ENCODE measurements around the gene CNTN5. TPM values are rescaled to one million over a fixed set of nuclear protein-coding genes. Genes with fewer than 3 reads are reported as not detected.
A peak's percentile ranks its signal among the peaks of the same experiment; 100 is the strongest.

Gene CNTN5
- total and polyA plus RNA-seq, 10 of the 15 experiments (the other 5 are each of a cell fraction or from before 2014, with no cell fraction given), result 0.01 TPM; not detected in 9

DNA sequence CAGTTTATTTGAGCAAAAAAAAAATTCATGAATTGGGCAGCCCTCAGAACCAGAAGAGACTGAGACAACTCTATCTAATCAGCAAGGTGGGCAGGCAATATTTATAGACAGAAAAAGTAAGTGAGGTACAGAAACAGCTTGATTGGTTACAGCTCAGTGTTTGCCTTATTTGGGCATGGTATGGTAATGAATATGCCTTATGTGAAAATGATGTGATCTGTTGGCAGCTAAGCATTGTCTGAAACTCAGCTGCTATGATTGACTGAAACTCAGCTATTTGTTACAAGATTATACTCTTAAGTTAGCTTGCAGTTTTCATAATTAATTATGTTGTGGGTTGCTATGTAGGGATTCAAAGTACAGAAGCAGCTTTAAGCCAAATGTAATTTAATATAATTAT, 127.6 kb downstream of the CNTN5 start:
- BruUV-seq (replicated peaks), result no TSS peak
- DNase-seq (ENCODE audit: low read depth, low spot score) (no peak), ATAC-seq (peak; percentile 63), FAIRE-seq (no peak)
- H3K79me2 ChIP-seq (ENCODE audit: control insufficient read depth, insufficient read depth, low read length), result no peaks in the 10 kb centered on the region
- CTCF ChIA-PET, result no interaction called here
- RAD21 ChIA-PET (ENCODE audit: unreplicated experiment), result no interaction called here
- no peak overlapping the region for H2AFZ ChIP-seq (ENCODE audit: control insufficient read depth, low read depth, low read length)
- TF ChIP-seq SRF (IDR thresholded peaks at IDR 0.05; ENCODE audit: low read depth in 2 of 2, low read length in 2 of 2), result peak; percentile 61 to 82
- TF ChIP-seq, protein P1, sequence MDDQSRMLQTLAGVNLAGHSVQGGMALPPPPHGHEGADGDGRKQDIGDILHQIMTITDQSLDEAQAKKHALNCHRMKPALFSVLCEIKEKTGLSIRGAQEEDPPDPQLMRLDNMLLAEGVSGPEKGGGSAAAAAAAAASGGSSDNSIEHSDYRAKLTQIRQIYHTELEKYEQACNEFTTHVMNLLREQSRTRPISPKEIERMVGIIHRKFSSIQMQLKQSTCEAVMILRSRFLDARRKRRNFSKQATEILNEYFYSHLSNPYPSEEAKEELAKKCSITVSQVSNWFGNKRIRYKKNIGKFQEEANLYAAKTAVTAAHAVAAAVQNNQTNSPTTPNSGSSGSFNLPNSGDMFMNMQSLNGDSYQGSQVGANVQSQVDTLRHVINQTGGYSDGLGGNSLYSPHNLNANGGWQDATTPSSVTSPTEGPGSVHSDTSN (IDR thresholded peaks at IDR 0.05; ENCODE audit: insufficient replicate concordance, low read depth, low read length), result no peak
- intact Hi-C loops (cut with micrococcal nuclease; ENCODE audit: unreplicated experiment) (no loop called here), in situ Hi-C loops (cut with MboI) (no loop called here)
- SMC1A ChIA-PET (ENCODE audit: uncharacterized antibody, unreplicated experiment), result interaction anchor here (0.8 kb wide), 1 partner anchor 16 kb away, joined by 3 read pairs; no protein-coding TSS in a partner anchor
- POLR2A ChIA-PET, result no interaction called here
- H3K27ac ChIP-seq (ENCODE audit: control insufficient read depth, insufficient read depth), result no peak overlapping the region
- H3K36me3 ChIP-seq (ENCODE audit: control insufficient read depth in 2 of 2, insufficient read depth in 2 of 2, low read length in 1 of 2), result no peaks in the 10 kb centered on the region
- no peaks in the 10 kb centered on the region for H3K4me1 ChIP-seq (ENCODE audit: control insufficient read depth, insufficient read depth, low read length)
- H4K20me1 ChIP-seq (ENCODE audit: control insufficient read depth, insufficient read depth), result no peaks in the 10 kb centered on the region
- no peaks in the 10 kb centered on the region for H3K27me3 ChIP-seq (replicated peaks in 1 of 2; ENCODE audit: control insufficient read depth in 2 of 2, insufficient read depth in 2 of 2, low read length in 1 of 2)
- H3K9ac ChIP-seq (ENCODE audit: control insufficient read depth, insufficient read depth, low read length), result no peak overlapping the region
- no peak overlapping the region for H3K4me2 ChIP-seq (ENCODE audit: control insufficient read depth, insufficient read depth)
- H3K4me3 ChIP-seq, result no peak overlapping the region
- H3K9me3 ChIP-seq (replicated peaks; ENCODE audit: control insufficient read depth, insufficient read depth, low read length), result no peaks in the 10 kb centered on the region

DNA sequence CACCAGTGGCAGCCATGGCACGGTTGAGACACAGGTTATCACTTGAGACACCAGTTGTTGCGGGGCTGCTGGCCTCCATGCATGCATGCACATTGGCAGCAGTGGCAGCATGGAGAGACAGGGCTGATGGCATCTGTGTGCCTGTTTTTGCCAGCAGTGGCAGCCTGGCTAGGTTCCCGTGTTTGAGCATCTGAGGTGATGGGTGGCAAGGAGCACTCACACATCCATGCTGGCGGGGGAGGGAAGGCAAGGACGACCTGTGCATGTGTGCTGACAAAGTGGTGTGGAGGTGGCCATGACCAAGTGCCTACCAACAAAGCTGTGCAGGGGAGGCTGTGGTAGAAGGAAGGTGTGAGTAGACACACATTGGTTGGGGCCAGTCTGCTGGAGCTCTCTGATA, 133.5 kb downstream of the CNTN5 start:
- TF ChIP-seq SUPT20H (IDR thresholded peaks at IDR 0.05; ENCODE audit: borderline replicate concordance, control insufficient read depth, low read depth, low read length) (no peak), SMARCA5 (IDR thresholded peaks at IDR 0.05) (no peak), NR2F1 (conservative IDR thresholded peaks at IDR 0.05) (no peak), ZNF384 (IDR thresholded peaks at IDR 0.05; ENCODE audit: borderline replicate concordance, low read depth, low read length) (no peak), ZZZ3 (IDR thresholded peaks at IDR 0.05; ENCODE audit: control insufficient read depth, insufficient read length, low read depth) (no peak), SRF (IDR thresholded peaks at IDR 0.05; ENCODE audit: low read depth in 2 of 2, low read length in 2 of 2) (no peak), ZNF207 (IDR thresholded peaks at IDR 0.05; ENCODE audit: borderline replicate concordance) (no peak), MYC (IDR thresholded peaks at IDR 0.05; ENCODE audit: insufficient read depth, insufficient read length, insufficient replicate concordance, low read length, severe bottlenecking) (no peak), POLR2AphosphoS2 (IDR thresholded peaks at IDR 0.05; ENCODE audit: low read depth, low read length) (no peak), STAT1 (conservative IDR thresholded peaks at IDR 0.05) (no peak), EED (IDR thresholded peaks at IDR 0.05; ENCODE audit: low read depth) (no peak)
- TF ChIP-seq, protein P2, sequence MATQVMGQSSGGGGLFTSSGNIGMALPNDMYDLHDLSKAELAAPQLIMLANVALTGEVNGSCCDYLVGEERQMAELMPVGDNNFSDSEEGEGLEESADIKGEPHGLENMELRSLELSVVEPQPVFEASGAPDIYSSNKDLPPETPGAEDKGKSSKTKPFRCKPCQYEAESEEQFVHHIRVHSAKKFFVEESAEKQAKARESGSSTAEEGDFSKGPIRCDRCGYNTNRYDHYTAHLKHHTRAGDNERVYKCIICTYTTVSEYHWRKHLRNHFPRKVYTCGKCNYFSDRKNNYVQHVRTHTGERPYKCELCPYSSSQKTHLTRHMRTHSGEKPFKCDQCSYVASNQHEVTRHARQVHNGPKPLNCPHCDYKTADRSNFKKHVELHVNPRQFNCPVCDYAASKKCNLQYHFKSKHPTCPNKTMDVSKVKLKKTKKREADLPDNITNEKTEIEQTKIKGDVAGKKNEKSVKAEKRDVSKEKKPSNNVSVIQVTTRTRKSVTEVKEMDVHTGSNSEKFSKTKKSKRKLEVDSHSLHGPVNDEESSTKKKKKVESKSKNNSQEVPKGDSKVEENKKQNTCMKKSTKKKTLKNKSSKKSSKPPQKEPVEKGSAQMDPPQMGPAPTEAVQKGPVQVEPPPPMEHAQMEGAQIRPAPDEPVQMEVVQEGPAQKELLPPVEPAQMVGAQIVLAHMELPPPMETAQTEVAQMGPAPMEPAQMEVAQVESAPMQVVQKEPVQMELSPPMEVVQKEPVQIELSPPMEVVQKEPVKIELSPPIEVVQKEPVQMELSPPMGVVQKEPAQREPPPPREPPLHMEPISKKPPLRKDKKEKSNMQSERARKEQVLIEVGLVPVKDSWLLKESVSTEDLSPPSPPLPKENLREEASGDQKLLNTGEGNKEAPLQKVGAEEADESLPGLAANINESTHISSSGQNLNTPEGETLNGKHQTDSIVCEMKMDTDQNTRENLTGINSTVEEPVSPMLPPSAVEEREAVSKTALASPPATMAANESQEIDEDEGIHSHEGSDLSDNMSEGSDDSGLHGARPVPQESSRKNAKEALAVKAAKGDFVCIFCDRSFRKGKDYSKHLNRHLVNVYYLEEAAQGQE (IDR thresholded peaks at IDR 0.05; ENCODE audit: low read depth, low read length), result no peak
- H3K79me2 ChIP-seq (ENCODE audit: control insufficient read depth, insufficient read depth, low read length), result no peaks in the 10 kb centered on the region
- SMC1A ChIA-PET (ENCODE audit: uncharacterized antibody, unreplicated experiment), result no interaction called here
- FAIRE-seq (no peak), DNase-seq (ENCODE audit: low read depth, low spot score) (no peak), ATAC-seq (no peak)
- no peak overlapping the region for H3K4me3 ChIP-seq
- WGBS (ENCODE audit: insufficient coverage, insufficient replicate concordance, low lambda C conversion rate, missing lambda C conversion rate), result 0% methylated on average over 5 of the region's 5 CpGs
- H3K36me3 ChIP-seq (ENCODE audit: control insufficient read depth in 2 of 2, insufficient read depth in 2 of 2, low read length in 1 of 2), result no peaks in the 10 kb centered on the region
- H2AFZ ChIP-seq (ENCODE audit: control insufficient read depth, low read depth, low read length), result no peak overlapping the region
- H3K27me3 ChIP-seq (replicated peaks in 1 of 2; ENCODE audit: control insufficient read depth in 2 of 2, insufficient read depth in 2 of 2, low read length in 1 of 2), result no peaks in the 10 kb centered on the region
- RAD21 ChIA-PET (ENCODE audit: unreplicated experiment), result interaction anchor here (0.6 kb wide), 1 partner anchor 588 kb away, joined by 4 read pairs; no protein-coding TSS in a partner anchor
- no peaks in the 10 kb centered on the region for H3K4me1 ChIP-seq (ENCODE audit: control insufficient read depth, insufficient read depth, low read length)
- no peak overlapping the region for H3K27ac ChIP-seq (ENCODE audit: control insufficient read depth, insufficient read depth)
- no peaks in the 10 kb centered on the region for H4K20me1 ChIP-seq (ENCODE audit: control insufficient read depth, insufficient read depth)
- no peak overlapping the region for H3K4me2 ChIP-seq (ENCODE audit: control insufficient read depth, insufficient read depth)
- in situ Hi-C loops (cut with MboI), result no loop called here
- CTCF ChIA-PET, result no interaction called here
- no peaks in the 10 kb centered on the region for H3K9me3 ChIP-seq (replicated peaks; ENCODE audit: control insufficient read depth, insufficient read depth, low read length)
- intact Hi-C loops (cut with micrococcal nuclease; ENCODE audit: unreplicated experiment), result no loop called here
- POLR2A ChIA-PET, result no interaction called here
- no peak overlapping the region for H3K9ac ChIP-seq (ENCODE audit: control insufficient read depth, insufficient read depth, low read length)
- no TSS peak for BruUV-seq (replicated peaks)
